ENCODE measurements around the gene SDR42E1. TPM values are rescaled to one million over a fixed set of nuclear protein-coding genes. Genes with fewer than 3 reads are reported as not detected.
A peak's percentile ranks its signal among the peaks of the same experiment; 100 is the strongest.
"Not testable (repeated sequence)": the region's sequence is repeated elsewhere in the genome, so short reads cannot be mapped to it uniquely, and the experiment has no call there.

SDR42E1 gene
- total RNA-seq, 1 donor = 2.6 TPM

DNA sequence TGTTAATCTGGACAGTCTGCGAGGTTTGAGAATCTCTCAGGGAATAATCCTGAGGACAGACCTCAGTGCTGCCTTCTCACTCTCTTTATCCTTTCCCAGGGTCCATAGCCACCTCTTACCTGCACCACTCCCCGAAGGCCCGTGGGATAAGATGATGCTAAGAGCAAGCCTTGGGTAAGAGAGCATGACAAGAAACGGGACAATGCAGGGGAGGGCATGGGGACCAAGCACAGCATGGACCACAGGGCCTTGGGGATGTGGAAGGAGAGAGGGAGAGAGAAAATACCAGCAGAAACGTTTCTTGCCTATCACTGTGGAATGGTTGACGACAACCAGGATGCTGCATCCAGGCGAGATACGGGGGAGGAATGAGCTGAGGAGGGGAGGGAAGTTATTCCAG is 8.3 kb upstream of the SDR42E1 start:
- no peak overlapping the region for H3K4me3 ChIP-seq (ENCODE audit: low read depth, low read length)
- DNase-seq (ENCODE audit: low read depth) = no peak
- TF ChIP-seq, protein P1, sequence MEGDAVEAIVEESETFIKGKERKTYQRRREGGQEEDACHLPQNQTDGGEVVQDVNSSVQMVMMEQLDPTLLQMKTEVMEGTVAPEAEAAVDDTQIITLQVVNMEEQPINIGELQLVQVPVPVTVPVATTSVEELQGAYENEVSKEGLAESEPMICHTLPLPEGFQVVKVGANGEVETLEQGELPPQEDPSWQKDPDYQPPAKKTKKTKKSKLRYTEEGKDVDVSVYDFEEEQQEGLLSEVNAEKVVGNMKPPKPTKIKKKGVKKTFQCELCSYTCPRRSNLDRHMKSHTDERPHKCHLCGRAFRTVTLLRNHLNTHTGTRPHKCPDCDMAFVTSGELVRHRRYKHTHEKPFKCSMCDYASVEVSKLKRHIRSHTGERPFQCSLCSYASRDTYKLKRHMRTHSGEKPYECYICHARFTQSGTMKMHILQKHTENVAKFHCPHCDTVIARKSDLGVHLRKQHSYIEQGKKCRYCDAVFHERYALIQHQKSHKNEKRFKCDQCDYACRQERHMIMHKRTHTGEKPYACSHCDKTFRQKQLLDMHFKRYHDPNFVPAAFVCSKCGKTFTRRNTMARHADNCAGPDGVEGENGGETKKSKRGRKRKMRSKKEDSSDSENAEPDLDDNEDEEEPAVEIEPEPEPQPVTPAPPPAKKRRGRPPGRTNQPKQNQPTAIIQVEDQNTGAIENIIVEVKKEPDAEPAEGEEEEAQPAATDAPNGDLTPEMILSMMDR (IDR thresholded peaks at IDR 0.05; ENCODE audit: insufficient read depth, low read depth, low read length) = no peak

DNA sequence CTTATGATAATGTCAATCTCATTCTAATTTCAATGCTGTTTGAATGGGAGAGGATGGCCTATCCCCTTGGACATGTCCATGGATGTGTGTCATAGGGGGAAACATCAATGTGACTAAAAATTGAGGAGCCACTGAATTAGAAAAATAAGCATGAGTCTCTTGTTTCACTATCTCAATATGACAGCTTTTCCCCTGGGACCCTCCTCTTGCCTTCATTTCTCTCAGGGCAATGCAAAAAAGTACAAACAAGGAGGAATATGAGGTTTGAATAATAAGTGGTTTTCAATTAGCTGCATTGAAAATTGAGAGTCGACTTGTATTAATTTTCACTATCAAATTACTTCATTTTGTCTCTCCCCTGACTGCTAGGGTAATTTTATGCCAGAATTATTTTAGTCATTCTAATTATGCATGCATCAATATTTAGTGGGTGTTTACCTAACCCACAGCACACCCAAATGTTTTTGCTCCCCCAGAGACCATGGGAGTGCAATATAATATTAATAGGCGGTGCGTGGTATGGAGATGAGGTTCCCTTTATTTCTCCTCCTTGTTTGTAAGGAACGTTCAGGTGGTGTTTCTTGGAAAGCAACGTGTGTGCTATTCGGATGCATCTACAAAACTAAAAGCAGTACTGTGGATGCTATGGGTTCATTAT is 6.8 kb upstream of the SDR42E1 start:
- TF ChIP-seq, protein P1 (IDR thresholded peaks at IDR 0.05; ENCODE audit: insufficient read depth, low read depth, low read length) = no peak
- no peak overlapping the region for H3K4me3 ChIP-seq (ENCODE audit: low read depth, low read length)
- DNase-seq (ENCODE audit: low read depth) = no peak

DNA sequence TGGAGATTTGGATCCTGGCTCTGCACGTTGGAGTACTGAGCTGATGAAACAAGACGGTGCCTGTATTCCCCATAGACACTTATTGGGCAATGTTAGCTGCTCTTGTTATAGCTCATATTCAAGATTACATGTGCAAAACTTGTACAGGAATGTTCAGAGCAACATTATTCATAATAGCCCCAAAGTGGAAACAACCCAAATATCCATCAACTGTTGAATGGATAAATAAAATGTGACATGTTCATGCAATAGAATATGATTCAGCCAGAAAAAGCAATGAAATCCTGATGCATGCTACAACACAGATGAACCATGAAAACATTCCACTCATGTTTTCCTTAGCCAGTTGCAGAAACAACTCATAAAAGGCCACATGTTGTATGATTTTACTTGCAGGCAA is 5.7 kb upstream of the SDR42E1 start:
- TF ChIP-seq, protein P1 (IDR thresholded peaks at IDR 0.05; ENCODE audit: insufficient read depth, low read depth, low read length) = no peak
- peak; percentile 86 for DNase-seq (ENCODE audit: low read depth)
- no peak overlapping the region for H3K4me3 ChIP-seq (ENCODE audit: low read depth, low read length)

DNA sequence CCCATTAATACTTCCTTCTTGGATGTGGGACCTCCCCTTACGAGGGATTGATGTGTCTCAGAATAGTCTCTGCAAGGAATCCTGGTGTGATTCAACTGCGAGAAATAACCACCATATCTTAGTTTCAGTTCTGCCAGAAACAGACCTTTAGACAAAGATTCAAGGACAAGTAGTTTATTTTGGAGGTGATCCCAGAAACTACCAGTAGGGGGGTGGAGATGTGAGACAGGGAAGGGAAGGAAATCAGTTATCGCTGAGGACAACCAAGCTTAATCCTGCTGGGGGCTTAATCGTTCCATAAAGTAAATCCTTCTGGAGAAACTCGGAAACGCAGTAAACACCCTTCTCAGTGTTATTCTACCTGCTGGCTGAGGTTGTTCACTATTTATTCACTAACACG is 5.0 kb upstream of the SDR42E1 start:
- peak; percentile 74 for DNase-seq (ENCODE audit: low read depth)
- H3K4me3 ChIP-seq (ENCODE audit: low read depth, low read length) = no peak overlapping the region
- TF ChIP-seq, protein P1 (IDR thresholded peaks at IDR 0.05; ENCODE audit: insufficient read depth, low read depth, low read length) = peak; percentile 66

DNA sequence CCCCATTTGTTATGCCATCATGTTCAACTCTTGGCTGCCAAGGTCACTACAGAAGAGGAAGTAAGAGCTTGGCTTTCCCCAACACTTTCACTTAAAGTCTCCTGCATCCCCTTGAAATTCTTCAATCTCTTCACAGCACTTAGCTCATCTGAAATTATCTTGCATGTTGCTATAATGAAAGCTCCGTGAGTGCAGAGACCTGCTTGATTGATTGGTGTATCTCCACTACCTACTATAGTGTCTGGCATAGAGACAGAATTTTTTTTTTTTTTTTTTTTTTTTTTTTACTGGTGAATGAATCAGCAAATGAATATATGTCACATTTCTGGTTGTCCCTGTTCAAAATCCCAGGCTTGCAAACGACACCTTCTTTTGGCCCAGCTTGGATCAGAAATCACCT is 1.9 kb upstream of the SDR42E1 start:
- DNase-seq (ENCODE audit: low read depth) = no peak
- TF ChIP-seq, protein P1 (IDR thresholded peaks at IDR 0.05; ENCODE audit: insufficient read depth, low read depth, low read length) = no peak

DNA sequence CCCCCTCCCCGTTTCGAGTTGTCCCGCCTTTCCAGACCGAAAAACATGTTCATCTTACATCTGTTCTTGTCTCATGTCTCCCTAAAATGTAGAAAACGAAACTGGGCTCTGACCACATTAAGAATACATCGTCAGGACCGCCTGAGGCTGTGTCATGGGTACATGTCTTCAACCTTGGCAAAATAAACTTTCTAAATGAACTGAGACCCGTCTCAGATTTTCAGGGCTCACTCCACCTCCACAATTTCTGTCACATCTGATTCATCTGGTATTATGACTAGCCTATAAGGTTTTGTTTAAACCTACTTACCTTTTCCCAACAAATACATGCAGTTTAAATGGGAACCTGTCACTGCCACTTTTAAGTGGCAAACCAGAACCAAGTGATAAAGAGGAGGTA is 621 bp downstream of the SDR42E1 start:
- DNase-seq (ENCODE audit: low read depth) = no peak
- TF ChIP-seq, protein P1 (IDR thresholded peaks at IDR 0.05; ENCODE audit: insufficient read depth, low read depth, low read length) = no peak
- no peak overlapping the region for H3K4me3 ChIP-seq (ENCODE audit: low read depth, low read length)

More for the DNA sequence above, 1.9 kb upstream of the SDR42E1 start:
- H3K4me3 ChIP-seq (ENCODE audit: low read depth, low read length) = no peak overlapping the region

DNA sequence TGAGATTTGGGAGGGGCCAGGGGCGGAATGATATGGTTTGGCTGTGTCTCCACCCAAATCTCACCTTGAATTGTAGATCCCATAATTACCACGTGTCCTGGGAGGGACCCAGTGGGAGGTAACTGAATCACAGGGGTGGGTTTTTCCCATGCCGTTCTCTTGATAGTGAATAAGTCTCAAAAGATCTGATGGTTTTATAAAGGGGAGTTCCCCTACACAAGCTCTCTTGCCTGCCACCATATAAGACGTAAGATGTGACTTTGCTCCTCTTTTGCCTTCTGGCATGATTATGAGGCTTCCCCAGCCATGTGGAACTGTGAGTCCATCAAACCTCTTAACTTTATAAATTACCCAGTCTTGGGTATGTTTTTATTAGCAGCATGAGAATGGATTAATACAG is 1.5 kb downstream of the SDR42E1 start:
- not testable (repeated sequence) for H3K4me3 ChIP-seq (ENCODE audit: low read depth, low read length)

More for the DNA sequence above, 1.5 kb downstream of the SDR42E1 start:
- not testable (repeated sequence) for DNase-seq (ENCODE audit: low read depth)

All from fibroblast of villous mesenchyme (primary cell).